ENCODE measurements around the gene AMZ1.

GRCh38 chr7:2640482-2640830, 47.5 kb upstream of the AMZ1 start:
- TF ChIP-seq CTCF (IDR thresholded peaks at IDR 0.05; ENCODE audit: borderline replicate concordance, extremely low read depth, low read length, poor library complexity, severe bottlenecking) (no peak), EZH2 (IDR thresholded peaks at IDR 0.05; ENCODE audit: borderline replicate concordance, low read depth, low read length, severe bottlenecking) (no peak)
